Aorta (tissue), 5 donors: Measurements from ENCODE around the gene FAM98C. TPM values are rescaled to one million over a fixed set of nuclear protein-coding genes. Genes with fewer than 3 reads are reported as not detected.
"Not testable (repeated sequence)": the region's sequence is repeated elsewhere in the genome, so short reads cannot be mapped to it uniquely, and the experiment has no call there.

Experiments
- ATAC-seq: fragments of 200-7000 bp; cut with Tn5 transposase; one replicate; pipeline ENCODE4 v1.9.1; 2022; ENCODE audit warnings: moderate library complexity; ENCODE audit not compliant: low FRiP score
- DNase-seq, 2 donors: peaks; one replicate each; pipeline ENCODE4 v3.0.0-alpha.2; 2020
- H3K27ac ChIP-seq, 2 donors: one replicate each; pipeline ENCODE4 v1.5.1; 2013; ENCODE audit warnings: low read length in 2 of 2, mild to moderate bottlenecking in 2 of 2, moderate library complexity in 2 of 2, control low read depth in 1 of 2, inconsistent platforms in 1 of 2, low read depth in 1 of 2
- H3K27me3 ChIP-seq, 2 donors: one replicate each; pipeline ENCODE4 v1.6.1; 2013; ENCODE audit warnings: control low read depth in 1 of 2, low read length in 1 of 2, mild to moderate bottlenecking in 1 of 2, moderate library complexity in 1 of 2; ENCODE audit not compliant: insufficient read depth in 2 of 2, control insufficient read depth in 1 of 2
- H3K36me3 ChIP-seq, 2 donors: one replicate each; pipeline ENCODE4 v1.6.1; 2013; ENCODE audit warnings: control low read depth in 1 of 2, low read length in 1 of 2, mild to moderate bottlenecking in 1 of 2; ENCODE audit not compliant: insufficient read depth in 2 of 2, control insufficient read depth in 1 of 2
- H3K4me1 ChIP-seq, 2 donors: one replicate each; pipeline ENCODE4 v1.6.1; 2013; ENCODE audit warnings: low read length in 2 of 2, control low read depth in 1 of 2, mild to moderate bottlenecking in 1 of 2, moderate library complexity in 1 of 2; ENCODE audit not compliant: insufficient read depth in 2 of 2, control insufficient read depth in 1 of 2
- H3K4me3 ChIP-seq, 2 donors: one replicate each; pipeline ENCODE4 v1.5.1; 2013; ENCODE audit warnings: low read length in 2 of 2, control low read depth in 1 of 2, mild to moderate bottlenecking in 1 of 2
- H3K9me3 ChIP-seq: one replicate; pipeline ENCODE4 v1.6.1; 2013; ENCODE audit warnings: mild to moderate bottlenecking, low read length; ENCODE audit not compliant: control insufficient read depth
- WGBS, 2 donors: extraction: QIAGEN DNeasy Blood & Tissue Kit; methylation state at CpG; one replicate each; pipeline ENCODE4 v1.1.7; 2013; 5-methylcytosine and 5-hydroxymethylcytosine counted together
- intact Hi-C, 2 donors: fragments of 100-400 bp; cut with DNase I; formaldehyde crosslinking; loops; one replicate each; pipeline versions ENCODE4 v1.14.2 to v1.15.0; 2022
- polyA plus RNA-seq, 2 donors: library from polyadenylated mRNA; stranded (reverse); fragments of 200-250 nt; gene quantifications; one replicate each; pipeline ENCODE4 v1.2.3, GENCODE V29; 2013
- total RNA-seq, 2 donors: library from RNA; stranded (reverse); fragmentation: NEBNext Ultra II Directional; extraction: Animal tissue kit (Norgen Biotek cat#: 25700); gene quantifications; one replicate each; pipeline ENCODE4 v1.2.1, GENCODE V29; 2021
- donor health status: healthy with polysubstance abuse.
- donor health status: Bipolar disorder and iron deficiency.
- donor health status: DM: no; HTN: no; CAD: no.
- donor health status: DM: no; HTN: no; CAD: no.
- donor health status: DM: yes; HTN: yes; CAD: no.

Gene FAM98C
- total and polyA plus RNA-seq, 4 donors: 10.3 to 32.0 (median 17.1) TPM

DNA sequence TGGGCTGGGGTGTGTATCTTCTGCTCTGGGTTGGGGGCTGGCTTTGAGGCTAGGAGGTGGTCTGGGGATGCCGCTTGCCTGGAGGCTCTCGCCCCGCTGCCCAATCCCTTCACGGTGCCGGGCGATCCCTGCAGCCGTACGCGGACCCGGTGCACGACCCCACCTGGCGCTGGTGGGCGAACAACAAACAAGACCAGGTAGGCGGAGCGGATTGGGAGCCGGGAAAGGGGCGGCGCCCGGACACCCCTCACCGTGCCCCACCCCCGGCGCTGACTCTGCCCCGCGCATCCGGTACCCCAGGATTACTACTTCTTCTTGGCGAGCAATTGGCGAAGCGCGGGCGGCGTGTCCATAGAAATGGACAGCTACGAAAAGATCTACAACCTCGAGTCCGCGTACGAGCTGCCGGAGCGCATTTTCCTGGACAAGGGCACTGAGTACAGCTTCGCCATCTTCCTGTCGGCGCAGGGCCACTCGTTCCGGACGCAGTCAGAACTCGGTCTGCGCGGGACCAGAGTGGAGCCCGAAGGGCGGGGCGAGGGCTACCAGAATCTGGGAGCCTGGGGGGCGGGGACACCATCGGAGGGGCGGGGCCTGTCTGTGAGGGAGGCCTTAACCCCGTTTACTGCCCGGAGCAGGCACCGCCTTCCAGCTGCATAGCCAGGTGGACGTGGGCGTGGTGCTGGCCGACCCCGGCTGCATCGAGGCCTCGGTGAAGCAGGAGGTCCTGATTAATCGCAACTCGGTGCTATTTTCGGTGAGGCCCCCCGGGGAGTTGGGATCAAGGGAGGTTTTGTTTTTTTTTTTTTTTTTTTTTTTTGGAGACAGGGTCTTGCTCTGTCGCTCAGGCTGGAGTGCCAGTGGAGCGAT, 40.6 kb upstream of the FAM98C start:
- no peak overlapping the region for H3K27ac ChIP-seq
- WGBS, 2 donors: 1% methylated on average over 68 of the region's 68 CpGs

DNA sequence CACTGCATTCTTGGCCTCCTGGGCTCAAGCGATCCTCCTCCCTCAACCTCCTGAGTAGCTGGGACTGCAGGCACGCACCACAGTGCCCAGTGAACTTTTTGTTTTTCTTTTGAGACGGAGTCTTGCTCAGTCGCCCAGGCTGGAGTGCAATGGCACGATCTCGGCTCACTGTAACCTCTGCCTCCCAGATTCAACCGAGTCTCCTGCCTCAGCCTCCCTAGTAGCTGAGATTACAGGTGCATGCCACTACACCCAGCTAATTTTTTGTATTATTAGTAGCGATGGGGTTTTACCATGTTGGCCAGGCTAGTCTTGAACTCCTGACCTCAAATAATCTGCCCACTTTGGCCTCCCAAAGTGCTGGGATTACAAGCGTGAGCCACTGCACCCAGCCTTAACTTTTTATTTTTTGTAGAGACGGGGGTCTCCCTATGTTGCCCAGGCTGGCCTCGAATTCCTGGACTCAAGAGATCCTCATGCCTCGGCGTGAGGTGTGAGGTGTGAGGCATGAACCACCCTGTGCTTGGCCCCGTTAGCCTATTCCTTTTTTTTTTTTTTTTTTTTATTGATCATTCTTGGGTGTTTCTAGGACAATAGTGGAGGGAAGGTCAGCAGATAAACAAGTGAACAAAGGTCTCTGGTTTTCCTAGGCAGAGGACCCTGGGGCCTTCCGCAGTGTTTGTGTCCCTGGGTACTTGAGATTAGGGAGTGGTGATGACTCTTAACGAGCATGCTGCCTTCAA, 39.8 kb upstream of the FAM98C start:
- H3K9me3 ChIP-seq, H3K27me3 ChIP-seq, H3K4me3 ChIP-seq, DNase-seq, H3K27ac ChIP-seq, H3K36me3 ChIP-seq, H3K4me1 ChIP-seq, ATAC-seq, intact Hi-C loops: not testable (repeated sequence)
- 80 to 81% methylated on average over 15 of the region's 16 CpGs for WGBS, 2 donors

More for the DNA sequence above, 40.6 kb upstream of the FAM98C start:
- intact Hi-C loops: no loop called here
- ATAC-seq (peak; percentile 66), DNase-seq (peak; percentile 92 to 94)
- no peaks in the 10 kb centered on the region for H3K4me1 ChIP-seq
- peak overlapping the region; percentile 16 to 28 for H3K4me3 ChIP-seq
- H3K9me3 ChIP-seq: no peaks in the 10 kb centered on the region
- H3K36me3 ChIP-seq: no peaks in the 10 kb centered on the region
- no peaks in the 10 kb centered on the region for H3K27me3 ChIP-seq

DNA sequence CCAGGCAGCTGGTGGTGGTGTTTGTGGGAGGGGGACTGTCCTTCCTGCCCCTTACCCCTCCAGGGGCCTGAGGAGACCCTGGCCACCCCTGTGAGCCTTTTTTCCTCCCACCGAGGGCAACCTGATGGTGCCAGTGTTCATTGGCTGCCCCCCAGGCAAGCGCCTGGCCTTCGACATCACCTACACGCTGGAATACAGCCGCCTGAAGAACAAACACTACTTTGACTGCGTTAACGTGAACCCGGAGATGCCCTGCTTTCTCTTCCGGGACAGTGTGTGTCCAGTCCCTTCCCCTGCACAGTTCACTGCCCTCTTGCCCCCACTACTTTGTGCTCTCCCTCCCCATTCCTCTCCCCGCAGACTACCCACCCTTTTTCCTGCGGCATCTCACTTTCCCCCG, 35.9 kb upstream of the FAM98C start:
- no peak for ATAC-seq
- Histone ChIP-seq H3K27ac (no peak overlapping the region), H3K4me1 (no peaks in the 10 kb centered on the region), H3K4me3 (no peak overlapping the region), H3K27me3 (no peaks in the 10 kb centered on the region), H3K36me3 (no peaks in the 10 kb centered on the region), H3K9me3 (no peaks in the 10 kb centered on the region)
- 72 to 73% methylated on average over 12 of the region's 12 CpGs for WGBS, 2 donors
- DNase-seq: no peak
- intact Hi-C loops: no loop called here

DNA sequence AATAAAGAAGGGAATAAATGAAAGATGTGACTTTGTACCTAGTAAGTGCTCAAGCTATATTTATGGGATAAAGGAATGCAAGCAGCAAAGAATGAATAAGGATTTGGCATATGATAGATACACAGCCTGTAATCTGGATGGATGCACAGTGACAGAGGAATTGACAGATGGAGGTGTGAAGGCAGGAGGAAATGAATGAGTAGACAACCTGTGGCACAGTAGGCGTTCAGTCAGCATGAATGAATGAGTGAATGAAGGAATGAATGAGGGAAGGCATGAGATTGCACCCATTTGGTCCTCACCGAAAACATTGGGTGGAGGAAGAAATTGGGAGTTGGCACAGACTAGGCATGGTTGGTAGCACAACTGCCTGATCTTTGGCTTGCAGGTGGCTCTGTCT, 33.3 kb upstream of the FAM98C start:
- Histone ChIP-seq H3K27ac (no peak overlapping the region), H3K36me3 (no peaks in the 10 kb centered on the region), H3K27me3 (no peaks in the 10 kb centered on the region), H3K9me3 (no peaks in the 10 kb centered on the region), H3K4me3 (no peak overlapping the region), H3K4me1 (no peaks in the 10 kb centered on the region)
- intact Hi-C loops: no loop called here
- ATAC-seq (no peak), DNase-seq (no peak)
- WGBS, 2 donors: 81 to 85% methylated on average over 2 of the region's 2 CpGs

DNA sequence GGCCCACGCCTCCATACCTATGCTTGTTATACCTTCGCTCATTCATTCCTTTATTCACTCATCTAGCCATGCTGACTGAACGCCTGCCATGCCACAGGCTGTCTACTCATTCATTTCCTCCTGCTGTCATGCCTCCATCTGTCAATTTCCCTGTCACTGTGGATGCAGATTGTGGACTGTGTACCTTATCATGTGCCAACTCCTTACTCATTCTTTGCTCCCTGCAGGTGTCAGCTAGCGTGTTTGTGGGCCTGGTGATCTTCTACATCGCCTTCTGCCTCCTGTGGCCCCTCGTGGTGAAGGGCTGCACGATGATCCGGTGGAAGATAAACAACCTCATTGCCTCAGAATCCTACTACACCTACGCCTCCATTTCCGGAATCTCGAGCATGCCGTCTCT, 32.6 kb upstream of the FAM98C start:
- no peaks in the 10 kb centered on the region for H3K36me3 ChIP-seq
- no peak for DNase-seq
- H3K27me3 ChIP-seq: no peaks in the 10 kb centered on the region
- no peak for ATAC-seq
- H3K4me3 ChIP-seq: no peak overlapping the region
- H3K9me3 ChIP-seq: no peaks in the 10 kb centered on the region
- WGBS, 2 donors: 64 to 65% methylated on average over 12 of the region's 12 CpGs
- H3K27ac ChIP-seq: no peak overlapping the region
- intact Hi-C loops: loop anchor here in 1 of 2 donors (5.0 kb wide), 1 partner anchor 33 kb away; the partner anchor contains the start of gene CATSPERG
- peaks cover 0 to under 1% of the 10 kb centered on the region in 2 donors for H3K4me1 ChIP-seq

DNA sequence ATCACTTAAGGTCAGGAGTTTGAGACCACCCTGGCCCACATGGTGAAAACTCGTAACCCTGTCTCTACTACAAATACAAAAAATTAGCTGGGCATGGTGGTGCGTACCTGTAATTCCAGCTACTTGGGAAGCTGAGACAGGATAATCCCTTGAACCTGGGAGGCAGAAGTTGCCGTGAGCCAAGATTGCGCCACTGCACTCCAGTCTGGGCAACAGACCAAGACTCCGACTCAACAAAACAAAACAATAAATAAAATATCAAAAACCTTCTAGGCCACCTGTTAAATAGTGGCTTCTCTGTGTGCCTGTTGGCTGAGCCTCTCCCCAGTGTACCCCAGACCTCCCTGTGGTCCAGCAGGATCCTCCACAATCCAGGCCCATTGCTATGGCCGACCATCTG, 31.8 kb upstream of the FAM98C start:
- H3K4me1 ChIP-seq: peaks cover 0 to 8% of the 10 kb centered on the region in 2 donors
- no peaks in the 10 kb centered on the region for H3K36me3 ChIP-seq
- no peak for DNase-seq
- H3K27ac ChIP-seq: no peak overlapping the region
- intact Hi-C loops: loop anchor here in 1 of 2 donors (5.0 kb wide), 1 partner anchor 34 kb away; the partner anchor contains the start of gene CATSPERG
- H3K9me3 ChIP-seq: no peaks in the 10 kb centered on the region
- no peak overlapping the region for H3K4me3 ChIP-seq
- no peaks in the 10 kb centered on the region for H3K27me3 ChIP-seq
- no peak for ATAC-seq
- WGBS, 2 donors: 81 to 83% methylated on average over 6 of the region's 6 CpGs

DNA sequence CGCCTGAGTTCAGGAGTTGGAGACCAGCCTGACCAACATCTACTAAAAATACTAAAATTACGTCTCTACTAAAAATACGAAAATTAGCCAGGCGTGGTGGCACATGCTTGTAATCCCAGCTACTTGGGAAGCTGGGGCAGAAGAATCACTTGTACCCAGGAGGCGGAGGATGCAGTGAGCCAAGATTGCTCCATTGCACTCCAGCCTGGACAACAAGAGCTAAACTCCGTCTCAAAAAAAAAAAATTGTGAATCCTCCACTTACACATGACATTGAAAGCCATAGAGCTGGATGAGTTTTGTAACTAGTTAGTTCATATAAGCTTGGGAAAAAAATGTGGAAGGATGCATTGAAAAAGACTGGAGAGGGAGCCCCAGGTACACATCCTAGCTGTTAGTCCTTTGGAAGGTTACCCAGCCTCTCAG, 29.0 kb upstream of the FAM98C start:
- H3K9me3 ChIP-seq: no peaks in the 10 kb centered on the region
- no peaks in the 10 kb centered on the region for H3K36me3 ChIP-seq
- no peak overlapping the region for H3K4me3 ChIP-seq
- no peak for DNase-seq
- H3K27ac ChIP-seq: peak overlapping the region in 1 of 2 donors; percentile 43
- intact Hi-C loops: loop anchor here (1.0 to 5.0 kb wide), 2 partner anchors 37 to 38 kb away; partner anchors contain the start of gene CATSPERG (in 1 of the 2)
- no peaks in the 10 kb centered on the region for H3K27me3 ChIP-seq
- 35 to 37% methylated on average over 6 of the region's 6 CpGs for WGBS, 2 donors
- H3K4me1 ChIP-seq: peaks cover 0 to 8% of the 10 kb centered on the region in 2 donors
- no peak for ATAC-seq

DNA sequence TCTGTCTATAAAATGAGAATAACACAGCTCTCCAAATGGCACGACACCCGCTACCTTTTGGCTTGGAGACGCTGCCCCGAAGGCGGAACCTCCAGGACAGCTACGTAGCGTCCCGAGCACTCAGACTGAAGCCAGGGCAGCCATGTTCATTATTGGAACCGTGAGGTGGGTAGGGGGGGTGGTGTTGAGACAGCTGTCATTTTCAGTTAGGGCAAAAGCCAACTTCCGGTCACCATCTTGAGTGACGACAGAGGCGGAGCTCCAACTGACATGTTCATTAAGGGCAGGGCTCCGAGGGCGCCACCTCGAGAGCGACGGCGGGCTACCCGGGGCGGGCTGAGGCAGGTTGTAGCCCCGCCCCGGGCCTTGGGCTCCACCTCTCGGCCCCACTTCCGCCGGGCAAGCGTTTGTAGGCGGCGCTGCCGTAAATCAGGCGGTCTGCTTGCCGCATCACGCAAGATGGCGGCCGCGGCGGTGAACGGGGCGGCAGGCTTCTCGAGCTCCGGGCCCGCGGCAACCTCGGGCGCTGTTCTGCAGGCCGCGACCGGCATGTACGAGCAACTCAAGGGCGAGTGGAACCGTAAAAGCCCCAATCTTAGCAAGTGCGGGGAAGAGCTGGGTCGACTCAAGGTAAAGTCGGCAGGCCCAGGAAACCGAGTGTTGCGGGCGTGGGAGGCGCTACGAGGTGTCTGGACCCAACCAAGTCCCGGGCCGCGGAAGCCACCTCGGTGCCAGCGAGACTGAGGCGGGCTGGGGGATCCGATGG, 28.4 kb upstream of the FAM98C start, which contains the start of gene PSMD8:
Gene PSMD8 (plus strand): TSS at position 240 of the 766 bp plus-strand sequence. CDS start 31 bp downstream, at position 271.
- intact Hi-C loops: loop anchor here (1.0 to 5.0 kb wide), 2 partner anchors 37 to 38 kb away; partner anchors contain the start of gene CATSPERG (in 1 of the 2)
- ATAC-seq (peak; percentile 99), DNase-seq (peak; percentile 99)
- Histone ChIP-seq H3K4me1 (peaks cover 0 to 8% of the 10 kb centered on the region in 2 donors), H3K27ac (peak within 1 kb of the TSS in 1 of 2 donors; percentile 78), H3K27me3 (no peaks in the 10 kb centered on the region), H3K9me3 (no peaks in the 10 kb centered on the region), H3K36me3 (no peaks in the 10 kb centered on the region), H3K4me3 (peak within 1 kb of the TSS; percentile 47 to 68)
- 0 to 1% methylated on average over 62 to 65 of the region's 65 CpGs for whole genome bisulfite sequencing, 2 donors
